Lung (tissue), 12 donors: ENCODE data around the gene OAS3. TPM values are rescaled to one million over a fixed set of nuclear protein-coding genes. Genes with fewer than 3 reads are reported as not detected.

Source experiments
- ATAC-seq: fragments of 200-7000 bp; cut with Tn5 transposase; one replicate; pipeline ENCODE4 v1.9.1; 2020; ENCODE audit warnings: moderate number of reproducible peaks; ENCODE audit not compliant: insufficient read depth, low FRiP score
- DNase-seq, 3 donors: peaks; one replicate each; pipeline ENCODE4 v3.0.0-alpha.2; 2013 to 2017
- H3K27ac ChIP-seq, 2 donors: one replicate each; pipeline ENCODE4 v1.5.1; 2013; ENCODE audit warnings: mild to moderate bottlenecking in 2 of 2, moderate library complexity in 2 of 2, control low read depth in 1 of 2, inconsistent platforms in 1 of 2, low read depth in 1 of 2, low read length in 1 of 2
- H3K27me3 ChIP-seq, 3 donors: one replicate each; pipeline ENCODE4 v1.5.1; 2013; ENCODE audit warnings: low read length in 2 of 3; ENCODE audit not compliant: control insufficient read depth in 3 of 3, insufficient read depth in 3 of 3
- H3K36me3 ChIP-seq, 4 donors: one replicate each; pipeline ENCODE4 v1.5.1; 2013; ENCODE audit warnings: low read length in 4 of 4, mild to moderate bottlenecking in 1 of 4, moderate library complexity in 1 of 4; ENCODE audit not compliant: control insufficient read depth in 4 of 4, insufficient read depth in 4 of 4
- H3K4me1 ChIP-seq, 5 donors: one replicate each; pipeline ENCODE4 v1.5.1; 2013; ENCODE audit warnings: low read length in 5 of 5, mild to moderate bottlenecking in 2 of 5, moderate library complexity in 1 of 5; ENCODE audit not compliant: control insufficient read depth in 5 of 5, insufficient read depth in 5 of 5
- H3K4me3 ChIP-seq: one replicate; pipeline ENCODE4 v1.5.1; 2013; ENCODE audit warnings: mild to moderate bottlenecking, control low read depth, moderate library complexity
- H3K9ac ChIP-seq, 2 donors: one replicate each; pipeline ENCODE4 v1.5.1; 2013; ENCODE audit warnings: low read length in 2 of 2, control low read depth in 1 of 2; ENCODE audit not compliant: insufficient read depth in 1 of 2
- H3K9me3 ChIP-seq, 4 donors: one replicate each; pipeline ENCODE4 v1.5.1; 2013; ENCODE audit warnings: low read length in 3 of 4, mild to moderate bottlenecking in 1 of 4, moderate library complexity in 1 of 4; ENCODE audit not compliant: control insufficient read depth in 4 of 4, insufficient read depth in 3 of 4
- CTCF ChIP-seq: IDR thresholded peaks from 2 replicates; pipeline ENCODE4 v1.5.1; 2012; ENCODE audit warnings: mild to moderate bottlenecking; ENCODE audit errors: control extremely low read depth, extremely low read depth
- WGBS, 2 donors: extraction: QIAGEN DNeasy Blood & Tissue Kit; methylation state at CpG; one replicate each; pipeline ENCODE4 v1.1.7; 2013; 5-methylcytosine and 5-hydroxymethylcytosine counted together
- polyA plus RNA-seq, 2 donors: library from polyadenylated mRNA; stranded (reverse); fragments of 200-250 nt; gene quantifications; one replicate each; pipeline ENCODE4 v1.2.1, GENCODE V29; 2013
- total RNA-seq, 2 donors: library from RNA; depleted of rRNA in 1 of 2; stranded (reverse); fragments of >200 nt in 1 of 2; gene quantifications; one replicate each; pipeline ENCODE4 v1.2.1, GENCODE V29; 2014 to 2021
- donor health status: control.
- donor health status: control.
- donor health status: Bipolar disorder and iron deficiency.
- donor health status: healthy.
- donor health status: DM: yes; HTN: yes; CAD: no.

The OAS3 gene
- total and polyA plus RNA-seq, 4 donors, result 5.7 to 31.9 (median 19.3) TPM

GRCh38 chr12:112979041-112979680 lies 40.9 kb downstream of the OAS3 start:
- H3K4me3 ChIP-seq, result peak overlapping the region; percentile 65
- ATAC-seq (no peak), DNase-seq (no peak)
- H3K9me3 ChIP-seq, result peaks cover 0 to 3% (median 0%) of the 10 kb centered on the region in 4 donors
- no peaks in the 10 kb centered on the region for H3K36me3 ChIP-seq
- WGBS, 2 donors, result 14 to 34% methylated on average over 6 of the region's 6 CpGs
- no peak overlapping the region for H3K9ac ChIP-seq
- H3K4me1 ChIP-seq, result peaks cover 0 to 7% (median 0%) of the 10 kb centered on the region in 5 donors
- no peaks in the 10 kb centered on the region for H3K27me3 ChIP-seq
- peak overlapping the region; percentile 72 to 96 for H3K27ac ChIP-seq
- TF ChIP-seq CTCF, result no peak

- H3K9me3 ChIP-seq, result peaks cover 0 to 8% (median 0%) of the 10 kb centered on the region in 4 donors
- H3K27me3 ChIP-seq, result no peaks in the 10 kb centered on the region
- no peak for TF ChIP-seq CTCF
- no peak overlapping the region for H3K27ac ChIP-seq
- ATAC-seq, result no peak
- DNase-seq, result no peak
- H3K4me1 ChIP-seq, result peaks cover 0 to 5% (median 0%) of the 10 kb centered on the region in 5 donors
- 54 to 60% methylated on average over 4 of the region's 4 CpGs for WGBS, 2 donors
- no peak overlapping the region for H3K4me3 ChIP-seq
- H3K9ac ChIP-seq, result no peak overlapping the region
- no peaks in the 10 kb centered on the region for H3K36me3 ChIP-seq
These were observed 42.4 kb downstream of the OAS3 start for GRCh38 chr12:112980491-112981158.

GRCh38 chr12:112985642-112986290 lies 47.5 kb downstream of the OAS3 start:
- H3K36me3 ChIP-seq, result peaks cover 0 to 10% (median 4%) of the 10 kb centered on the region in 4 donors
- no peak overlapping the region for H3K9ac ChIP-seq
- no peak overlapping the region for H3K4me3 ChIP-seq
- H3K27ac ChIP-seq, result no peak overlapping the region
- no peak for DNase-seq
- ATAC-seq, result no peak
- TF ChIP-seq CTCF, result no peak
- peaks cover 0 to 3% (median 0%) of the 10 kb centered on the region in 5 donors for H3K4me1 ChIP-seq
- H3K27me3 ChIP-seq, result no peaks in the 10 kb centered on the region
- H3K9me3 ChIP-seq, result peaks cover 0 to 8% (median 0%) of the 10 kb centered on the region in 4 donors
- 97 to 100% methylated on average over 1 of the region's 1 CpG for WGBS, 2 donors
